Body of pancreas (tissue), 4 donors: ENCODE data around the gene GLIPR1L2.

Experiments used
- CTCF ChIP-seq, 7 experiments: fragments of 450-650 bp in 4 of 7; fragments of 200-600 bp in 3 of 7; sonication (generic) in 3 of 7; IDR thresholded peaks; one replicate each; pipeline ENCODE4 v1.5.1; 2016 to 2019; ENCODE audit warnings: antibody characterized with exemption in 7 of 7
- POLR2A ChIP-seq, 3 donors: fragments of 450-650 bp; IDR thresholded peaks; one replicate each; pipeline ENCODE4 v1.6.1; 2016; ENCODE audit warnings: antibody characterized with exemption in 3 of 3, mild to moderate bottlenecking in 2 of 3

- TF ChIP-seq POLR2A (IDR thresholded peaks at IDR 0.05) = no peak
- no peak for TF ChIP-seq CTCF (IDR thresholded peaks at IDR 0.05)
These were observed 42.0 kb downstream of the GLIPR1L2 start for GRCh38 chr12:75432924-75433323.
